IMR-90 (cell line): ENCODE measurements around the gene SLC51A. TPM values are rescaled to one million over a fixed set of nuclear protein-coding genes. Genes with fewer than 3 reads are reported as not detected.

Experiments used
- ATAC-seq: fragments of 200-7000 bp; cut with Tn5 transposase; 2 replicates; pipeline ENCODE4 v1.9.1; 2020; ENCODE audit warnings: low read depth, mild to moderate bottlenecking, moderate library complexity
- BruUV-seq: library from RNA; stranded (reverse); fragments of 400-500 nt; replicated peaks from 2 replicates; lab custom pipeline; 2021; lab: Mats Ljungman, UMichigan
- CTCF ChIA-PET: fragments of 300-600 bp; formaldehyde crosslinking; extraction: SDS; loops from one replicate; lab custom pipeline; 2021; ENCODE audit warnings: antibody characterized with exemption; lab: Yijun Ruan, JAX
- POLR2A ChIA-PET: fragments of 300-600 bp; sonication (Branson Sonifier 250); formaldehyde crosslinking; loops from one replicate; lab custom pipeline; 2022; ENCODE audit warnings: antibody characterized with exemption; ENCODE audit not compliant: unreplicated experiment; lab: Charles Lee
- DNase-seq: peaks from one replicate; pipeline ENCODE4 v3.0.0; 2013
- H2AFZ ChIP-seq: replicated peaks from 2 replicates; pipeline ENCODE3; 2013; ENCODE audit warnings: low read length, mild to moderate bottlenecking; ENCODE audit not compliant: poor library complexity
- H2AK5ac ChIP-seq: 2 replicates; pipeline ENCODE4 v1.6.1; 2013; ENCODE audit warnings: low read depth, low read length, inconsistent platforms
- H2AK9ac ChIP-seq: replicated peaks from 2 replicates; pipeline ENCODE3; 2013; ENCODE audit warnings: mild to moderate bottlenecking, low read depth, low read length, moderate library complexity; ENCODE audit not compliant: poor library complexity
- H2BK120ac ChIP-seq: 2 replicates; pipeline ENCODE4 v1.6.1; 2013; ENCODE audit warnings: low read depth, low read length, inconsistent platforms
- H2BK15ac ChIP-seq: 3 replicates; pipeline ENCODE4 v1.6.1; 2013; ENCODE audit warnings: low read depth, low read length, inconsistent platforms
- H2BK20ac ChIP-seq: 2 replicates; pipeline ENCODE4 v1.6.1; 2013; ENCODE audit warnings: low read depth, mild to moderate bottlenecking, inconsistent platforms, low read length, moderate library complexity
- H2BK5ac ChIP-seq: 2 replicates; pipeline ENCODE4 v1.6.1; 2013; ENCODE audit warnings: mild to moderate bottlenecking, low read depth, low read length, inconsistent platforms; ENCODE audit not compliant: poor library complexity, severe bottlenecking
- H3K14ac ChIP-seq: replicated peaks from 2 replicates; pipeline ENCODE4 v1.6.1; 2013; ENCODE audit warnings: low read depth, low read length, inconsistent platforms
- H3K18ac ChIP-seq: 2 replicates; pipeline ENCODE4 v1.6.1; 2013; ENCODE audit warnings: low read depth, low read length, control low read depth
- H3K23ac ChIP-seq: 2 replicates; pipeline ENCODE4 v1.6.1; 2013; ENCODE audit warnings: low read depth, low read length, inconsistent platforms
- H3K27ac ChIP-seq: 2 replicates; pipeline ENCODE4 v1.5.1; 2013; ENCODE audit warnings: mild to moderate bottlenecking, control low read depth, low read length; ENCODE audit not compliant: insufficient read depth
- H3K27me3 ChIP-seq: 2 replicates; pipeline ENCODE4 v1.6.1; 2013; ENCODE audit warnings: low read length; ENCODE audit not compliant: control insufficient read depth, insufficient read depth
- H3K36me3 ChIP-seq: 2 replicates; pipeline ENCODE4 v1.6.1; 2013; ENCODE audit warnings: low read length, mixed read lengths; ENCODE audit not compliant: control insufficient read depth, insufficient read depth
- H3K4ac ChIP-seq: 2 replicates; pipeline ENCODE4 v1.6.1; 2013; ENCODE audit warnings: low read depth, low read length, inconsistent platforms
- H3K4me1 ChIP-seq: 2 replicates; pipeline ENCODE4 v1.6.1; 2013; ENCODE audit warnings: low read length, mixed read lengths; ENCODE audit not compliant: control insufficient read depth, insufficient read depth
- H3K4me2 ChIP-seq: 2 replicates; pipeline ENCODE4 v1.6.1; 2013; ENCODE audit warnings: low read depth, mild to moderate bottlenecking, control low read depth, low read length, moderate library complexity
- H3K4me3 ChIP-seq: 2 replicates; pipeline ENCODE4 v1.5.1; 2013; ENCODE audit warnings: low read depth, mild to moderate bottlenecking, control low read depth, low read length, moderate library complexity; ENCODE audit not compliant: insufficient read depth
- H3K56ac ChIP-seq: 2 replicates; pipeline ENCODE4 v1.6.1; 2013; ENCODE audit warnings: low read length, inconsistent platforms; ENCODE audit not compliant: insufficient read depth; ENCODE audit errors: extremely low read depth
- H3K79me1 ChIP-seq, 2 experiments: 2 replicates each; pipeline ENCODE4 v1.6.1; 2013; ENCODE audit warnings: low read length in 2 of 2, inconsistent platforms in 1 of 2, low read depth in 1 of 2
- H3K9ac ChIP-seq: 2 replicates; pipeline ENCODE4 v1.6.1; 2013; ENCODE audit warnings: low read depth, low read length, control low read depth
- H3K9me1 ChIP-seq: 2 replicates; pipeline ENCODE4 v1.6.1; 2013; ENCODE audit warnings: low read length, inconsistent platforms; ENCODE audit not compliant: insufficient read depth
- H3K9me3 ChIP-seq: 2 replicates; pipeline ENCODE4 v1.6.1; 2013; ENCODE audit warnings: low read length; ENCODE audit not compliant: control insufficient read depth, insufficient read depth
- H4K20me1 ChIP-seq: 2 replicates; pipeline ENCODE4 v1.6.1; 2013; ENCODE audit warnings: low read length, inconsistent platforms; ENCODE audit not compliant: insufficient read depth
- H4K5ac ChIP-seq: 2 replicates; pipeline ENCODE4 v1.6.1; 2013; ENCODE audit warnings: mild to moderate bottlenecking, low read depth, low read length, control low read depth
- H4K8ac ChIP-seq, 2 experiments: 2 replicates each; pipeline ENCODE4 v1.6.1; 2013; ENCODE audit warnings: low read depth in 2 of 2, low read length in 2 of 2, control low read depth in 1 of 2, inconsistent platforms in 1 of 2
- H4K91ac ChIP-seq: 2 replicates; pipeline ENCODE4 v1.6.1; 2013; ENCODE audit warnings: low read depth, low read length, inconsistent platforms; ENCODE audit not compliant: insufficient read depth
- CEBPB ChIP-seq: IDR thresholded peaks from 2 replicates; pipeline ENCODE4 v1.6.1; 2012; ENCODE audit warnings: low read depth, low read length, improper control_type of control experiment
- CHD1 ChIP-seq: IDR thresholded peaks from 2 replicates; pipeline ENCODE4 v1.6.1; 2012; ENCODE audit warnings: low read depth, low read length, improper control_type of control experiment
- CTCF ChIP-seq: conservative IDR thresholded peaks from 2 replicates; pipeline ENCODE4 v1.5.1; 2012; ENCODE audit warnings: mild to moderate bottlenecking, low read depth, low read length, improper control_type of control experiment
- ELK1 ChIP-seq: fragments of 150-350 bp; IDR thresholded peaks from 2 replicates; pipeline ENCODE4 v1.6.1; 2016; ENCODE audit warnings: low read depth, mild to moderate bottlenecking, low read length, moderate library complexity, borderline replicate concordance
- FOS ChIP-seq: fragments of 150-350 bp; IDR thresholded peaks from 2 replicates; pipeline ENCODE4 v1.6.1; 2016; ENCODE audit warnings: low read depth, low read length
- MAFK ChIP-seq: IDR thresholded peaks from 2 replicates; pipeline ENCODE4 v1.6.1; 2012; ENCODE audit warnings: low read depth, low read length, improper control_type of control experiment
- MAZ ChIP-seq: IDR thresholded peaks from 2 replicates; pipeline ENCODE4 v1.6.1; 2012; ENCODE audit warnings: low read depth, mild to moderate bottlenecking, low read length, improper control_type of control experiment, moderate library complexity, borderline replicate concordance
- MXI1 ChIP-seq: IDR thresholded peaks from 2 replicates; pipeline ENCODE4 v1.6.1; 2012; ENCODE audit warnings: low read depth, mild to moderate bottlenecking, low read length, moderate library complexity, borderline replicate concordance
- NFE2L2 ChIP-seq: fragments of 150-350 bp; IDR thresholded peaks from 2 replicates; pipeline ENCODE4 v1.6.1; 2016; ENCODE audit warnings: low read depth, mild to moderate bottlenecking, low read length
- POLR2A ChIP-seq: IDR thresholded peaks from 2 replicates; pipeline ENCODE4 v1.6.1; 2012; ENCODE audit warnings: mild to moderate bottlenecking, low read depth, low read length
- RAD21 ChIP-seq: IDR thresholded peaks from 2 replicates; pipeline ENCODE4 v1.6.1; 2012; ENCODE audit warnings: low read length, improper control_type of control experiment
- RCOR1 ChIP-seq: IDR thresholded peaks from 2 replicates; pipeline ENCODE4 v1.6.1; 2012; ENCODE audit warnings: mild to moderate bottlenecking, low read length, improper control_type of control experiment; ENCODE audit not compliant: insufficient replicate concordance
- RFX5 ChIP-seq: IDR thresholded peaks from 2 replicates; pipeline ENCODE4 v1.8.0; 2012; ENCODE audit warnings: low read depth, mild to moderate bottlenecking, low read length, moderate library complexity
- SMC3 ChIP-seq: fragments of 150-350 bp; IDR thresholded peaks from 2 replicates; pipeline ENCODE4 v1.6.1; 2016; ENCODE audit warnings: low read depth, mild to moderate bottlenecking, antibody characterized with exemption, low read length, moderate library complexity
- USF2 ChIP-seq: fragments of 150-350 bp; IDR thresholded peaks from 2 replicates; pipeline ENCODE4 v1.6.1; 2017; ENCODE audit warnings: mild to moderate bottlenecking, antibody characterized with exemption, low read length, low read depth
- WGBS, 2 experiments: methylation state at CpG; one replicate each; pipeline versions ENCODE4 v1.1.5 to v1.1.7; 2013; ENCODE audit warnings: missing lambda C conversion rate in 2 of 2; ENCODE audit not compliant: insufficient read length in 1 of 2; ENCODE audit errors: extremely low coverage in 2 of 2; 5-methylcytosine and 5-hydroxymethylcytosine counted together
- dilution Hi-C: fragments of 300-500 bp; cut with HindIII; formaldehyde crosslinking; loops from one replicate; pipeline ENCODE4 v1.14.3; 2018; ENCODE audit warnings: low sequenced_read_pairs; ENCODE audit not compliant: unreplicated experiment
- in situ Hi-C: fragments of 300-500 bp; cut with MboI; formaldehyde crosslinking; loops from 3 replicates; pipeline ENCODE4 v1.14.3; 2019; ENCODE audit warnings: low sequenced_read_pairs, inconsistent platforms, mixed read lengths
- intact Hi-C: fragments of 100-400 bp; cut with micrococcal nuclease; formaldehyde crosslinking; loops from 2 replicates; pipeline ENCODE4 v1.10.0; 2022
- polyA plus RNA-seq, 3 experiments: library from polyadenylated mRNA; depleted of rRNA; stranded (reverse); fragments of >200 nt; gene quantifications; 2 replicates each; pipeline ENCODE4 v1.2.3, GENCODE V29; 2012; ENCODE audit warnings: low replicate concordance in 1 of 3
- total RNA-seq: library from RNA; depleted of rRNA; stranded (reverse); fragments of >200 nt; gene quantifications from 2 replicates; pipeline ENCODE4 v1.2.3, GENCODE V29; 2012

Gene SLC51A
- total and polyA plus RNA-seq, 2 of the 4 experiments (the other 2 are of a cell fraction) = not detected

- Histone ChIP-seq H2AFZ (no peak overlapping the region), H3K36me3 (no peaks in the 10 kb centered on the region), H4K5ac (no peak overlapping the region), H4K20me1 (peaks cover 28% of the 10 kb centered on the region), H2AK9ac (no peak overlapping the region), H3K4me2 (no peak overlapping the region), H2AK5ac (no peak overlapping the region), H3K23ac (no peak overlapping the region), H3K9me3 (no peaks in the 10 kb centered on the region), H3K9me1 (peaks cover 4% of the 10 kb centered on the region; the same call in 1 of the 2 replicates), H3K27me3 (no peaks in the 10 kb centered on the region), H2BK120ac (no peak overlapping the region), H3K27ac (no peak overlapping the region), H3K18ac (no peak overlapping the region), H2BK15ac (no peak overlapping the region), H3K56ac (no peak overlapping the region), H4K91ac (no peak overlapping the region), H3K14ac (no peak overlapping the region), H2BK5ac (no peak overlapping the region), H3K4me3 (no peak overlapping the region), H2BK20ac (no peak overlapping the region), H4K8ac (no peak overlapping the region), H3K79me1 (peaks cover 10 to 71% of the 10 kb centered on the region in 2 experiments), H3K4me1 (peaks cover 7% of the 10 kb centered on the region), H3K9ac (no peak overlapping the region), H3K4ac (no peak overlapping the region)
- in situ Hi-C loops (no loop called here), intact Hi-C loops (no loop called here), dilution Hi-C loops (no loop called here)
- WGBS, 2 experiments = 95% methylated on average over 4 of the region's 7 CpGs; no CpG with 5 or more reads in 1 of the 2 experiments
- POLR2A ChIA-PET = no interaction called here
- CTCF ChIA-PET = interaction anchor here (1.8 kb wide), 1 partner anchor 27 kb away, joined by 6 read pairs; no protein-coding TSS in a partner anchor
- no TSS peak for BruUV-seq
- no peak for DNase-seq
- no peak for ATAC-seq
- TF ChIP-seq CEBPB (no peak), CHD1 (no peak), RAD21 (no peak), MAFK (no peak), NFE2L2 (no peak), POLR2A (no peak), RCOR1 (no peak), MXI1 (no peak), SMC3 (no peak), CTCF (no peak), MAZ (no peak), RFX5 (no peak), ELK1 (no peak), USF2 (no peak), FOS (no peak)
Observed at GRCh38 chr3:196280689-196281440, 64.5 kb downstream of the SLC51A start.
